ENCODE results near the gene DIS3L2. TPM values are rescaled to one million over a fixed set of nuclear protein-coding genes. Genes with fewer than 3 reads are reported as not detected.

DIS3L2 gene
- total and polyA plus RNA-seq, 4 donors: 10.6 to 40.0 (median 21.8) TPM

- H3K36me3 ChIP-seq (ENCODE audit: control insufficient read depth in 1 of 2, insufficient read depth in 2 of 2, low read length in 1 of 2): no peaks in the 10 kb centered on the region
- ATAC-seq (ENCODE audit: low FRiP score) (no peak), DNase-seq (peak in 1 of 2 donors; percentile 77)
- H3K27ac ChIP-seq (ENCODE audit: low read depth in 1 of 2, low read length in 2 of 2): no peak overlapping the region
- no peaks in the 10 kb centered on the region for H3K27me3 ChIP-seq (ENCODE audit: control insufficient read depth in 1 of 2, insufficient read depth in 2 of 2, low read length in 1 of 2)
- no peaks in the 10 kb centered on the region for H3K4me1 ChIP-seq (ENCODE audit: control insufficient read depth in 1 of 2, insufficient read depth in 2 of 2, low read length in 2 of 2)
- 84 to 88% methylated on average over 9 of the region's 9 CpGs for WGBS, 2 donors
- H3K4me3 ChIP-seq (ENCODE audit: low read length in 2 of 2): no peak overlapping the region
- intact Hi-C loops (cut with DNase I): no loop called here
- no peaks in the 10 kb centered on the region for H3K9me3 ChIP-seq (ENCODE audit: control insufficient read depth, low read length)
Observed at GRCh38 chr2:232292395-232293154, 331.1 kb downstream of the DIS3L2 start.

- DNase-seq (no peak), ATAC-seq (ENCODE audit: low FRiP score) (no peak)
- Histone ChIP-seq H3K4me3 (ENCODE audit: low read length in 2 of 2) (no peak overlapping the region), H3K36me3 (ENCODE audit: control insufficient read depth in 1 of 2, insufficient read depth in 2 of 2, low read length in 1 of 2) (no peaks in the 10 kb centered on the region), H3K27me3 (ENCODE audit: control insufficient read depth in 1 of 2, insufficient read depth in 2 of 2, low read length in 1 of 2) (no peaks in the 10 kb centered on the region), H3K4me1 (ENCODE audit: control insufficient read depth in 1 of 2, insufficient read depth in 2 of 2, low read length in 2 of 2) (no peaks in the 10 kb centered on the region), H3K9me3 (ENCODE audit: control insufficient read depth, low read length) (no peaks in the 10 kb centered on the region), H3K27ac (ENCODE audit: low read depth in 1 of 2, low read length in 2 of 2) (no peak overlapping the region)
- intact Hi-C loops (cut with DNase I): no loop called here
- WGBS, 2 donors: 91 to 96% methylated on average over 6 of the region's 6 CpGs
Observed at GRCh38 chr2:232293191-232293590, 331.7 kb downstream of the DIS3L2 start.

GRCh38 chr2:232295971-232296370 is 334.5 kb downstream of the DIS3L2 start:
- no peak overlapping the region for H3K4me3 ChIP-seq (ENCODE audit: low read length in 2 of 2)
- WGBS, 2 donors: 97 to 100% methylated on average over 1 of the region's 1 CpG
- intact Hi-C loops (cut with DNase I): no loop called here

GRCh38 chr2:232296776-232297525 is 335.4 kb downstream of the DIS3L2 start:
- WGBS, 2 donors: 94 to 98% methylated on average over 3 of the region's 3 CpGs
- Histone ChIP-seq H3K9me3 (ENCODE audit: control insufficient read depth, low read length) (no peaks in the 10 kb centered on the region), H3K27ac (ENCODE audit: low read depth in 1 of 2, low read length in 2 of 2) (no peak overlapping the region), H3K27me3 (ENCODE audit: control insufficient read depth in 1 of 2, insufficient read depth in 2 of 2, low read length in 1 of 2) (no peaks in the 10 kb centered on the region), H3K4me3 (ENCODE audit: low read length in 2 of 2) (no peak overlapping the region), H3K36me3 (ENCODE audit: control insufficient read depth in 1 of 2, insufficient read depth in 2 of 2, low read length in 1 of 2) (peaks cover 2 to 3% of the 10 kb centered on the region in 2 donors), H3K4me1 (ENCODE audit: control insufficient read depth in 1 of 2, insufficient read depth in 2 of 2, low read length in 2 of 2) (no peaks in the 10 kb centered on the region)
- ATAC-seq (ENCODE audit: low FRiP score): no peak
- intact Hi-C loops (cut with DNase I): no loop called here
- DNase-seq: no peak

More at GRCh38 chr2:232295971-232296370, 334.5 kb downstream of the DIS3L2 start:
- H3K9me3 ChIP-seq (ENCODE audit: control insufficient read depth, low read length): no peaks in the 10 kb centered on the region
- H3K36me3 ChIP-seq (ENCODE audit: control insufficient read depth in 1 of 2, insufficient read depth in 2 of 2, low read length in 1 of 2): peaks cover 1 to 2% of the 10 kb centered on the region in 2 donors
- no peaks in the 10 kb centered on the region for H3K4me1 ChIP-seq (ENCODE audit: control insufficient read depth in 1 of 2, insufficient read depth in 2 of 2, low read length in 2 of 2)
- DNase-seq: no peak
- ATAC-seq (ENCODE audit: low FRiP score): no peak
- no peaks in the 10 kb centered on the region for H3K27me3 ChIP-seq (ENCODE audit: control insufficient read depth in 1 of 2, insufficient read depth in 2 of 2, low read length in 1 of 2)
- H3K27ac ChIP-seq (ENCODE audit: low read depth in 1 of 2, low read length in 2 of 2): no peak overlapping the region

DNA sequence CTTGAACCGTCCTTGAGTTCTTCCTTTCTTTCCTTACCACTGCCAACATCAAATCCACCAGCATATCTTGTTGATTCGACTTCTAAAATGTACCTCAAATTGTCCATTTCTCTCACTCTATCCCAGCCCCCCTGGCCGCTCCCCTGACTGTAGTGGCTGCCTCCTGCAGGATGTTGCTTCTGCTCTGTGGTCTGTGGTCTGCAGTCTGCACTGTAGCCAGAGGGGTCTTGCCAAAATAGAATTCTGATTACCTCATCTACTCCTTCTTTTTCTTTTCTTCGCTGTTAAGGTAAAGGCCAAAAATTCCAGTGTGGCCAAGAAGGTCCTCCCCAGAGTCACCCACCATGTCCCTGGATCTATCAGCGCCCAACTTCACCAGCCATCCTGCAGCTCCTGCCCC is 337.6 kb downstream of the DIS3L2 start:
- H3K27me3 ChIP-seq (ENCODE audit: control insufficient read depth in 1 of 2, insufficient read depth in 2 of 2, low read length in 1 of 2): no peaks in the 10 kb centered on the region
- intact Hi-C loops (cut with DNase I): no loop called here
- DNase-seq (no peak), ATAC-seq (ENCODE audit: low FRiP score) (no peak)
- 91 to 94% methylated on average over 5 of the region's 5 CpGs for WGBS, 2 donors
- H3K4me1 ChIP-seq (ENCODE audit: control insufficient read depth in 1 of 2, insufficient read depth in 2 of 2, low read length in 2 of 2): no peaks in the 10 kb centered on the region
- peaks cover 2 to 3% of the 10 kb centered on the region in 2 donors for H3K36me3 ChIP-seq (ENCODE audit: control insufficient read depth in 1 of 2, insufficient read depth in 2 of 2, low read length in 1 of 2)
- H3K9me3 ChIP-seq (ENCODE audit: control insufficient read depth, low read length): no peaks in the 10 kb centered on the region
- H3K4me3 ChIP-seq (ENCODE audit: low read length in 2 of 2): no peak overlapping the region
- no peak overlapping the region for H3K27ac ChIP-seq (ENCODE audit: low read depth in 1 of 2, low read length in 2 of 2)

DNA sequence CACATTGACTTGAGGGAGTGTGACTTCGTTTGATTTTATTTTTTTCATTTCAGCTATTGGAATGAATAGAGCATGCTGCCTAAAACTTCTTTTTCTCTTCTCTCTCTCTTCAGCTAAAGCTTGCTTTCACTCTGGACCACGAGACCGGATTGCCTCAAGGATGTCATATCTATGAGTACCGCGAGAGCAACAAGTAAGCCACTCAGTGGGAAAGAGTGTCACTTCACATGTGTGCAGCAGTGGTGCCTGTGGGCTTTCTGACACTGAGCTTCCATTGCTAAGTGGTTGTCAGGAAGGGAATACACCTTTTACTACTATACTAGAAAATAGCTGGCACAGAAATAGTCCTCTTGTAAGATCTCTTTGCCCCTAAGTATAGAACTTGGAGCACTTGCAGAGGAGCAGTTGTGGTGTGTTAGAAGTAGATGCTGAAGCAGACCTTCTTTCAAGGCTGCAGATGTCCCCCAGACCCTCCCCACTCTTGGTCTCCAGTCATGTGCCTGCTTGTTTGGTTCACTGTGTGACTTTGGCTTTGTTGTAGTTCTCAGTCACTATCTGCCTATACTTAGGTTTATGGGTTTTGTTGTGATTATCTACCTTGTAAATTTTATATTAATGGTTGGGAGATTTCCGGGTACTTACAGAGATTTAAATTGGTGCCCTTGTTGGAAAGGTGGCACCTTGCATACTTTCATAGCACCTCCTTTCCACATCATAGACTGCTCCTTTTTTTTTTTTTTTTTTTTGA is 338.6 kb downstream of the DIS3L2 start:
- Histone ChIP-seq H3K27me3 (ENCODE audit: control insufficient read depth in 1 of 2, insufficient read depth in 2 of 2, low read length in 1 of 2) (no peaks in the 10 kb centered on the region), H3K4me3 (ENCODE audit: low read length in 2 of 2) (no peak overlapping the region), H3K36me3 (ENCODE audit: control insufficient read depth in 1 of 2, insufficient read depth in 2 of 2, low read length in 1 of 2) (peaks cover 2 to 3% of the 10 kb centered on the region in 2 donors), H3K27ac (ENCODE audit: low read depth in 1 of 2, low read length in 2 of 2) (no peak overlapping the region), H3K4me1 (ENCODE audit: control insufficient read depth in 1 of 2, insufficient read depth in 2 of 2, low read length in 2 of 2) (no peaks in the 10 kb centered on the region), H3K9me3 (ENCODE audit: control insufficient read depth, low read length) (peaks cover 3% of the 10 kb centered on the region)
- intact Hi-C loops (cut with DNase I): no loop called here
- no peak for ATAC-seq (ENCODE audit: low FRiP score)
- no peak for DNase-seq
- WGBS, 2 donors: 91 to 92% methylated on average over 6 of the region's 6 CpGs

GRCh38 chr2:232300894-232301387 is 339.4 kb downstream of the DIS3L2 start:
- Histone ChIP-seq H3K9me3 (ENCODE audit: control insufficient read depth, low read length) (peaks cover 3% of the 10 kb centered on the region), H3K4me3 (ENCODE audit: low read length in 2 of 2) (no peak overlapping the region), H3K36me3 (ENCODE audit: control insufficient read depth in 1 of 2, insufficient read depth in 2 of 2, low read length in 1 of 2) (peaks cover 2 to 3% of the 10 kb centered on the region in 2 donors), H3K27ac (ENCODE audit: low read depth in 1 of 2, low read length in 2 of 2) (no peak overlapping the region), H3K4me1 (ENCODE audit: control insufficient read depth in 1 of 2, insufficient read depth in 2 of 2, low read length in 2 of 2) (no peaks in the 10 kb centered on the region), H3K27me3 (ENCODE audit: control insufficient read depth in 1 of 2, insufficient read depth in 2 of 2, low read length in 1 of 2) (no peaks in the 10 kb centered on the region)
- intact Hi-C loops (cut with DNase I): no loop called here
- no peak for DNase-seq
- WGBS, 2 donors: 64 to 70% methylated on average over 6 of the region's 6 CpGs
- no peak for ATAC-seq (ENCODE audit: low FRiP score)

- H3K36me3 ChIP-seq (ENCODE audit: control insufficient read depth in 1 of 2, insufficient read depth in 2 of 2, low read length in 1 of 2): peaks cover 2 to 3% of the 10 kb centered on the region in 2 donors
- ATAC-seq (ENCODE audit: low FRiP score) (no peak), DNase-seq (no peak)
- WGBS, 2 donors: 97 to 98% methylated on average over 6 of the region's 6 CpGs
- H3K27me3 ChIP-seq (ENCODE audit: control insufficient read depth in 1 of 2, insufficient read depth in 2 of 2, low read length in 1 of 2): no peaks in the 10 kb centered on the region
- no peaks in the 10 kb centered on the region for H3K4me1 ChIP-seq (ENCODE audit: control insufficient read depth in 1 of 2, insufficient read depth in 2 of 2, low read length in 2 of 2)
- intact Hi-C loops (cut with DNase I): no loop called here
- H3K4me3 ChIP-seq (ENCODE audit: low read length in 2 of 2): no peak overlapping the region
- H3K9me3 ChIP-seq (ENCODE audit: control insufficient read depth, low read length): peaks cover 3% of the 10 kb centered on the region
- no peak overlapping the region for H3K27ac ChIP-seq (ENCODE audit: low read depth in 1 of 2, low read length in 2 of 2)
Observed at GRCh38 chr2:232304236-232304635, 342.7 kb downstream of the DIS3L2 start.

All from aorta (tissue), 5 donors.